Measurements from ENCODE around the gene FAM174C. TPM values are rescaled to one million over a fixed set of nuclear protein-coding genes. Genes with fewer than 3 reads are reported as not detected.

FAM174C gene
- total and polyA plus RNA-seq, 2 of the 8 experiments (the other 6 are each of a cell fraction or from before 2014, with no cell fraction given): 44.5 to 125 TPM

- ChIA-PET CTCF (ENCODE audit: partially characterized antibody) (interaction anchor here (1.0 to 4.0 kb wide), 7 partner anchors 12 to 105 kb away, joined by 3 to 14 read pairs (median 4); no protein-coding TSS in a partner anchor), POLR2A (ENCODE audit: partially characterized antibody) (interaction anchor here (0.7 to 11.4 kb wide), 5 partner anchors 17 to 102 kb away, joined by 3 to 331 read pairs (median 5); partner anchors contain the start of gene CIRBP)
- no peak overlapping the region for H3K9ac ChIP-seq (replicated peaks in 1 of 4; ENCODE audit: extremely low read depth in 1 of 4, low read depth in 3 of 4, low read length in 3 of 4)
These were observed 2.7 kb downstream of the FAM174C start for GRCh38 chr19:1278074-1278473.

More at GRCh38 chr19:1278074-1278473, 2.7 kb downstream of the FAM174C start:
- H3K23ac ChIP-seq (ENCODE audit: insufficient read length): no peak overlapping the region
- no peak overlapping the region for H2AK5ac ChIP-seq (ENCODE audit: low read depth, low read length)
- no peak overlapping the region for H3K4me3 ChIP-seq (ENCODE audit: extremely low read depth in 1 of 4, insufficient read depth in 2 of 4, low read depth in 3 of 4, low read length in 4 of 4)
- peaks cover 2 to 17% of the 10 kb centered on the region in 2 experiments for H4K20me1 ChIP-seq (replicated peaks in 1 of 2; ENCODE audit: control insufficient read depth in 1 of 2, insufficient read depth in 2 of 2, low read length in 2 of 2)
- no peak for DNase-seq (ENCODE audit: low read depth in 1 of 2, low spot score in 2 of 2)
- no peak overlapping the region for H3K18ac ChIP-seq (ENCODE audit: extremely low read depth, low read length)
- H3K79me1 ChIP-seq (ENCODE audit: low read depth, low read length): peaks cover 9% of the 10 kb centered on the region
- no peak overlapping the region for H3K27ac ChIP-seq (ENCODE audit: low read depth, low read length)
- peaks cover 0 to 10% of the 10 kb centered on the region in 2 experiments; a peak in 1 of 4 replicates for H3K79me2 ChIP-seq (ENCODE audit: control insufficient read depth in 1 of 2, insufficient read depth in 2 of 2, low read length in 2 of 2)
- no peak overlapping the region for H4K5ac ChIP-seq (ENCODE audit: insufficient read length, low read depth, low read length)
- no peak overlapping the region for H3K4ac ChIP-seq (replicated peaks; ENCODE audit: insufficient read length, low read depth, low read length)
- FAIRE-seq: no peak
- no peak overlapping the region for H4K8ac ChIP-seq (ENCODE audit: extremely low read depth, insufficient read depth, low read length)
- TF ChIP-seq NANOG (IDR thresholded peaks at IDR 0.05; ENCODE audit: insufficient read depth, low read depth, low read length, poor library complexity, severe bottlenecking) (no peak), KDM5A (IDR thresholded peaks at IDR 0.05; ENCODE audit: low read length) (no peak), CTCF (IDR thresholded peaks at IDR 0.05; ENCODE audit: control extremely low read depth in 1 of 3, insufficient read depth in 1 of 3, low read depth in 1 of 3, low read length in 3 of 3) (no peak), ATF3 (IDR thresholded peaks at IDR 0.05; ENCODE audit: insufficient read depth, low read depth, low read length) (no peak), SRF (IDR thresholded peaks at IDR 0.05; ENCODE audit: low read depth, low read length) (no peak)
- no peak overlapping the region for H2BK15ac ChIP-seq (ENCODE audit: low read length)
- 88% methylated on average over 12 of the region's 12 CpGs; no CpG with 5 or more reads in 1 of the 2 experiments for WGBS, 2 experiments (ENCODE audit: extremely low coverage in 1 of 2, insufficient coverage in 1 of 2, insufficient read length in 1 of 2, insufficient replicate concordance in 2 of 2, low coverage in 1 of 2, low lambda C conversion rate in 2 of 2, missing lambda C conversion rate in 1 of 2)
- H2AFZ ChIP-seq (ENCODE audit: low read length): no peak overlapping the region
- no peak overlapping the region for H3K4me2 ChIP-seq (ENCODE audit: insufficient read depth in 1 of 2, low read depth in 2 of 2, low read length in 2 of 2)
- no peaks in the 10 kb centered on the region for H3K9me3 ChIP-seq (ENCODE audit: insufficient read depth in 2 of 2, low read depth in 1 of 2, low read length in 1 of 2)
- H2BK5ac ChIP-seq (ENCODE audit: low read depth, low read length): no peak overlapping the region
- peaks cover 10% of the 10 kb centered on the region; the same call in 1 of the 2 replicates for H3K23me2 ChIP-seq (ENCODE audit: low read depth, low read length)
- H3K27me3 ChIP-seq (replicated peaks in 1 of 4; ENCODE audit: control insufficient read depth in 3 of 4, extremely low read depth in 1 of 4, insufficient read depth in 3 of 4, low read length in 3 of 4): no peaks in the 10 kb centered on the region
- no peak overlapping the region for H4K91ac ChIP-seq (replicated peaks; ENCODE audit: insufficient read length, low read length)
- no peak overlapping the region for H2BK20ac ChIP-seq (ENCODE audit: low read length)
- peaks cover 9 to 24% (median 16%) of the 10 kb centered on the region in 4 experiments for H3K36me3 ChIP-seq (ENCODE audit: control insufficient read depth in 2 of 4, insufficient read depth in 4 of 4, low read length in 3 of 4)
- peaks cover 0 to 20% (median 14%) of the 10 kb centered on the region in 4 experiments; a peak in 5 of 7 replicates for H3K4me1 ChIP-seq (replicated peaks in 1 of 4; ENCODE audit: control insufficient read depth in 3 of 4, insufficient read depth in 4 of 4, low read length in 3 of 4)
- H2BK12ac ChIP-seq (ENCODE audit: low read depth, low read length): no peak overlapping the region
- H3K14ac ChIP-seq (ENCODE audit: insufficient read length): no peak overlapping the region
- no peak overlapping the region for H3K56ac ChIP-seq (replicated peaks; ENCODE audit: insufficient read length, low read depth, low read length)
- no peak overlapping the region for H2BK120ac ChIP-seq (replicated peaks; ENCODE audit: low read depth, low read length)

All from H1 (cell line).